CD4-positive, alpha-beta T cell treated with Interferon gamma for 1 hour (primary cell): ENCODE results near the gene UBE2QL1.

Experiments
- DNase-seq: peaks from one replicate; pipeline ENCODE4 v3.0.0-alpha.2; 2020

UBE2QL1 gene, protein sequence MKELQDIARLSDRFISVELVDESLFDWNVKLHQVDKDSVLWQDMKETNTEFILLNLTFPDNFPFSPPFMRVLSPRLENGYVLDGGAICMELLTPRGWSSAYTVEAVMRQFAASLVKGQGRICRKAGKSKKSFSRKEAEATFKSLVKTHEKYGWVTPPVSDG

GRCh38 chr5:6448622-6449464, at the start of gene UBE2QL1:
Gene UBE2QL1 (plus strand): TSS chr5:6448859. CDS start chr5:6448894, 35 bp downstream.
- no peak for DNase-seq

GRCh38 chr5:6399980-6400910, 48.4 kb upstream of the UBE2QL1 start:
- DNase-seq, result no peak

DNA sequence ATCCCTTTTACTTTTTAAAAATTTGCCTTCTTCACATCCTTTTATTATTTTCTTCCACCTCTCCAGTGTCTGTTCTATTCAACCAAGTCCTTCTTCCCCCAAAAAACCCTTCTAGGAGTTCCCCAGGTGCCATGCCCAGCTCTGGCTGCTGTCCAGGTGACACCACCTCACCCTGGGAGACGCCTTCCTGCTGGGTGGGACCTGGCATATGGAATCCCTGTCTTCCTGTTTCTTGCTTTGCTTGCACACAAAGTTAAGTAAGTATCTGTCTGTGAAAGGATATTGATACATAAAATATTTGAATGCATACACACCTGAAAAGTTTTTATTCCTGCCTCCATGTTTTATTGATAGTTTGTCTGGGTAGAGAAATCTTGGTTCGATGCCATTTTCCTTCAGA, 47.2 kb upstream of the UBE2QL1 start:
- no peak for DNase-seq

- no peak for DNase-seq
These were observed 45.7 kb upstream of the UBE2QL1 start for GRCh38 chr5:6402939-6403338.

GRCh38 chr5:6403416-6403815, 45.2 kb upstream of the UBE2QL1 start:
- DNase-seq, result no peak

- DNase-seq, result no peak
These were observed 44.5 kb upstream of the UBE2QL1 start for GRCh38 chr5:6404129-6404528.

DNA sequence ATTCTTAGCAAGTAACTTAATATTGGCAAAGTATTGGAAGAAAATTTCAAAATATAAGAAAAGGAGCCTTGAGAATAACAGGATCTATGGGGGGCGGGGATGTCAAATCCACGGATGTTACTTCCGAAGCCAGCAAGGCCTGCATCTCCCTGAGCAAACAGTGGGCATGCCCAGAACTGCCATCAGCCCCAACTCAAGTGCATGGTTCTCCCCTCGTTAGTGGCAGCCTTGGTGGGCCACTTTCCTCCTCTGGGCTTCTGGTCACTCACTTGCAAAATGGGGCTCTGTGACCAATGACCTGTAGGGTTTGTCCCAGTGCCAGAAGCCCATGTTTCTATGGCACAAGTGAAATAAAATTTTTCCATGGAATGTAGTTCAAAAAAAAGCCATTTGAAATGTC, 43.1 kb upstream of the UBE2QL1 start:
- DNase-seq, result no peak

- DNase-seq, result no peak
These were observed 41.0 kb upstream of the UBE2QL1 start for GRCh38 chr5:6407558-6408259.

GRCh38 chr5:6408260-6408596, 40.4 kb upstream of the UBE2QL1 start:
- no peak for DNase-seq

DNA sequence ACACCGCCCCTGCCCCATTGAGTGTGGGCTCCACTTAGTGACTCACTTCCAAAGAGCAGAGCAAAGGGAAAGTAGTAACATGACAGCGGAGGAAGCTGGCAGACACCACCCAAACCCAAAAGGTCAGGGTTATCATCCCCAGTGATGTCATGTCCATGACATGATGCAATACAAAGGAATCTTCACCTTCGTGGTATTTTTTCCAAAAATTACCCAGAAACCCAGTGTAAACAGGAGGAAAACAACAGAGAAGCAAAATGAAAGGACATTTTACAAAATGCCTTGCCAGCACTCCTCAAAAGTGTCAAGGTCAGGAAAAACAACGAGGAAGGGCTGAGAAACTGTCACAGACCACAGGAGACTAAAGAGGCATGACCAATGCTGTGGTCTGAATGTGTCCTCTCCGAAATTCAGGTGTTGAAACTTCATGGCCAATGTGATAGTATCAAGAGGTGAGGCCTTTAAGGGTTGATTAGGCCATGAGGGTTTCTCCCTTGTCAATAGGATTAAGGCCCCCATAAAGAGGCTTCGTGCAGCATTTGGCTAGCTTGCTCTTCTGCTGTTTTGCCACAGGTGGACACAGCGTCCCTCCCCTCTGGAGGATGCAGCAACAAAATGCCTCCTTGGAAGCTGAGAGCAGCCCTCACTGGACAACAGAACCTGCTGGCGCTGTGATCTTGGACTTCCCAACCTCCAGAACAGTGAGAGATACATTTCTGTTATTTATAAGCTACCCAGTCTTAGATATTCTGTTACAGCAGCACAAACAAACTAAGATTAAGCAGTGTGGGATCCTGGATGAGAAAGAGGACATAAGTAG, 39.8 kb upstream of the UBE2QL1 start:
- DNase-seq, result no peak

DNA sequence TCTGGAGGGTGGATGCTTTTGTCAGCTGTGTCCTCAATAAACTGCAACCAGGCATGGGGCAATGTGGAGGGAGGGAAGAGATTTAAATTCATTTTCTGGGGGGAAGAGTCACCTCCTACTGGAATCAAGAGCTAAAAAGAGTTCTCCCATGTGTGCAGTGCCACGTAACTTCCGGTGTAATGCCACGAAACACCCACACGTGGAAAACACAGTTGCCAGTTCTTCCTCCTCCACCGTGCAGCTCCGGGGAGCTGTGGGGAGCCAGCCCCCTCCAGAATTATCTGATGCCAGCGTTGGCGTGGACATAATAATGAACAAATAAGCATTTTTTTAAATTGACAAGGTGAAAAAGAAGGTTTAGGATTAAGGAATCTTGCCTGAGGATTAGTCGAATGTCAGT, 38.2 kb upstream of the UBE2QL1 start:
- DNase-seq, result no peak

DNA sequence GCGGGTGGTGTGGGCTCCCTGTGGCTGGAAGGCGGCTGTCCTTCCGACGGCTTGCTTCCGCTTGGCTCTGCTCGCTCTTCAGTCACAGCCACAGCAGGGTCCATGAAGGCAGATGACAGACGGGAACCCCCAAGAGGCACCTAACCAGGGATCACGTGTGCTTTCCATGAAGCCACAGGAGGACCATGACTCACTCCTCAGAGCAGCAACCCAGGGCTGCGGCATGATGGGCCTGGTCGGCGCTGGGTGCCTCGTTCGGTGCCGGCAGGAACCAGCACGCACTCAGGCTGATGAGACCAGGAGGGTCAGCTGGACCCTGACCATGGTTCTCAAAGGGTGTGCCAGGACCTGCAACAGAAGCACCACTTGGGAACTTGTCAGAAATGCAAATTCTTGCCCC, 37.5 kb upstream of the UBE2QL1 start:
- DNase-seq, result no peak

GRCh38 chr5:6412811-6413210, 35.8 kb upstream of the UBE2QL1 start:
- no peak for DNase-seq

DNA sequence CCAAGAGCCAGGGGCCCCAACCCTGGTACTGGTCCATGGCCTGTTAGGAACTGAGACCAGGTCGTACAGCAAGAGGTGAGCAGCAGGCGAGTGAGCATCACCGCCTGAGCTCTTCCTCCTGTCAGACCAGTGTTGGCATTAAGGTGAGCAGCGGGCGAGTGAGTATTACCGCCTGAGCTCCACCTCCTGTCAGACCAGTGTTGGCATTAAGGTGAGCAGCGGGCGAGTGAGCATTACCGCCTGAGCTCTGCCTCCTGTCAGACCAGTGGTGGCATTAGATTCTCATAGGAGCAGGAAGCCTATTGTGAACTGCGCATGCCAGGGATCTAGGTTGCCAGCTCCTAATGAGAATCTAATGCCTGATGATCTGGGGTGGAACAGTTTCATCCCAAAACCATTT, 31.0 kb upstream of the UBE2QL1 start:
- DNase-seq, result no peak

DNA sequence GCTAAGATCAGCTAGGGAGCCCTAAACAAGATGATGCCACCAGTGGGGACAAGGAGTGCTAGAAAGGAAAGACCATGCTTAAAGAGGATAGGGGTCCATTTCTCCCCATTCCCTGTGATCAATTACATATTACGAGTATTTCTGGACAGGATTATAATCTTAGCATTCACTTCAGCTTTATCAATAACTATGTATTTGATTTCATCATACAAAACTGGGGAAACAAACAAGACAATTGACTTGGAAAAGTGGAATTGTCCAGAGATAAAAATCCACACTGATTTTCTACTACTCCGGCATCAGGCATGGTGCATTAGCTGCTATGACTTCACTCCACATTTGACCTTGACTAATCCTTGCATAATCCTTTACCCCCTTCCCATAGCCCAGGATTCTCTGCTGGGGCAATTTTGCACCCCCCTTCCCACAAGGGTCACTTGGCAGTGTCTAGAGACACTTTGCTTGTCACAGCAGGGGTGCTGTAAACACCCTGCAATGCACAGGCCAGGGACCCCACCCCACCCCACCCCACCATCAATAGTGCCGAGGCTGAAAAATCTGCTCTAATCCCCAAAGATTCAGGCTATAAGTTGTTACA, 29.9 kb upstream of the UBE2QL1 start:
- no peak for DNase-seq

GRCh38 chr5:6419340-6419852, 29.3 kb upstream of the UBE2QL1 start:
- no peak for DNase-seq

DNA sequence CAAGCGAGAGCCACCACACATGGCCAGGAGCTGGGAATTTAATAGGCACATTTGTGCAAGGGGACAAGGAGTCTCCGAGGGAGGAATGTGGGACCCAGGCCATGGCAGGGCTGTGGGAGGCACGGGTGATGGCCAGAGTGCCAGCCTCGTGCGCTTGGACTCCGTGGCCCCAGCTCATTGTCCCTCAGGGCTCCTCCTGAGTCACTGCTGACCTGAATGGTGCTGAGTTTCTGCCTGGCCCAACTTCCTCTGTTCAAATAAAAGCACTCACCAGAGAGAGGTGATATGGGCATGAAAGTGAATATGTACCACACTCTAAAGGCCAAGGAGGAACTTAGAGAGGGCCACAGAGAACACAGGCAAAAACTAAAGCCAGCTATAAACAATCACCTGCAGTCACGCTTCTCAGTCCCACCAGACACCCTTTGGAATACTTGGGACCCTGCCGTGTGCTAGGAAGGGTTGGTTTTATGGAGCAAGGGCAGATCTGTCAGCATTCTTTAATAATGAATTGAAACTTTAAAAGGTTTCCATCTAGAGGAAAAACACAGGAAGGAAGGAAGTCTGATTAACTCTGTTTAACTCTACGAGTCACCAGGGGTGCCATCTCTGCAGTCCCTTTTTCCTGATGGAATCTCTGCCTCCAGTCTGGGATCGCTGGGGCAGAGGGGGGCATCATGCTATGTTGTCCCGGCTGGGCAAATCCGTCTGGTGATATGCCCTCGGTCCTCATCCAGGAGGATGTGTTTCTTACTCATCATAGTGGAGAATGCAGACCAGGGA, 25.1 kb upstream of the UBE2QL1 start:
- DNase-seq, result no peak

DNA sequence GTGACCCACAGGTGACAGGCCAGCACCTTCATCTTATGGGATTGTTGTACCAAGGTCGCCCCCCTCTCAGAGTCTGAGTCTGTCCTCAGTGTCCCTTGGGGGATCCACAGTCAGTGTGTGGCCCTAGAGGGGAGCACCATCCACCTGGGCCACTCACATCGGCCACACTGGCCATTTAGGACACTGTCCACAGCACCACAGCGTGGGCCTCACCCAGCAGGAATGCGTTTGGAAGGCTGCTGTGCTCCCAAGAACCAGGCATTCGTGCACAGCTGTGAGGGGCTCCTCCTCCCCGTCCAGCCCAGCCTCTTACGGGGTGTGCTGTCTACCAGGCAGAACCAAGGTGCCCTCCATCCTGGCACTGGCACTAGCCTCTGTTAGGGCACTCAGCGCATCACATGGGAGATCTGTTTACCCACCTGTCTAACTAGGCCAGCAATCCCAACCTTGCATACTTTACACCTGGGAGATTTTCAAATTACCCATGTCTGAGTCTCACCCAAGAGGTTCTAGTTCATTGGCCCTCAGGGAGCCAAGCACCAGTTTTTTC, 24.5 kb upstream of the UBE2QL1 start:
- DNase-seq, result no peak

DNA sequence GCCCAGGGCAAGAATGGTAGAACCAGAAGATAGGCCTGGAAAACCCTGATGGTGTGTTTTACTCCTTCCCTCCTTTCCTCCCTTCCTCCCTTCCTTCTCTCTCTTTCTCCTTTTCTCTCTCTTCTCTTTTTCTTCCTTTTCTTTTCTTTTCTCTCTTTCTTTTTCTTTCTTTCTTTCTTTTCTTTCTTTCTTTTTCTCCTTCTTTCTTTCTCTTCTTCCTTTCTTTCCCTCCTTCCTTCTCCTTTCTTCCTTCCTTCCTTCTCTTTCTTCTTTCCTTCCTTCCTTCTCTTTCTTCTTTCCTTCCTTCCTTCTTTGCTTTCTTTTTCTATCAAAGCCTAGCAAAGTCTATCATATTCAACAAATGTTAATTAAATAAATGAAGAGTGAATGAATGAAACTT, 24.0 kb upstream of the UBE2QL1 start:
- DNase-seq, result no peak

DNA sequence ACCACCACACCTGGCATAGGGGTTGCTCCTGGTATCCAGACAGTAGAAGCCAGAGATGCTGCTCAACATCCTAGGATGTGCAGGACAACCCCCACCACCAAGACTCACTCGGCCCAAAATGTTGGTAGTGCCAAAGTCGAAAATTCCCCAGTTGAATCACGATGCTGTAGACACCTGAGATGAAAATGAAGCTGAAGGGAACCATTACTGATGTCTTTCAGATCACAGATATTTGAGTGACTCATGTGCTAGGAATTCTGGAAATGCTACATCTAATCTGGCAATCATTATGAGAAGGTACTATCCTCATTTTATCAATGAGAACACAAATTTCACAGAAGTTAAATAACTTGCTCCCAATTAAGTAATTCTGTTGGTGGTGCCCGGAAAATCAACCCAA, 21.0 kb upstream of the UBE2QL1 start:
- DNase-seq, result no peak
